ENCODE results near the gene SERINC3.

GRCh38 chr20:44504402-44505307, 17.2 kb downstream of the SERINC3 start:
- TF ChIP-seq CTCF (IDR thresholded peaks at IDR 0.05) (no peak), POLR2AphosphoS5 (IDR thresholded peaks at IDR 0.05) (no peak), POLR2A (IDR thresholded peaks at IDR 0.05) (no peak)

Measured in gastroesophageal sphincter (tissue), 3 donors.